WTC11 (cell line): Measurements from ENCODE around the gene ARHGAP42. TPM values are rescaled to one million over a fixed set of nuclear protein-coding genes. Genes with fewer than 3 reads are reported as not detected.

Experiments used
- ATAC-seq: fragments of 200-7000 bp; cut with Tn5 transposase; 2 replicates; pipeline ENCODE4 v1.10.0; 2021; ENCODE audit warnings: mild to moderate bottlenecking, moderate library complexity
- CTCF ChIA-PET: fragments of 300-600 bp; sonication (Branson Sonifier 250); formaldehyde crosslinking; loops from one replicate; lab custom pipeline; 2021; ENCODE audit warnings: antibody characterized with exemption; lab: Charles Lee
- POLR2A ChIA-PET: fragments of 350-600 bp; sonication (Branson Sonifier 250); formaldehyde crosslinking; loops from one replicate; lab custom pipeline; 2021; ENCODE audit warnings: antibody characterized with exemption; lab: Charles Lee
- DNase-seq: peaks from one replicate; pipeline ENCODE4 v3.0.0; 2021; ENCODE audit warnings: low spot score
- H3K27ac Mint-ChIP-seq: 2 replicates; pipeline ENCODE4 v1.8.0; 2021; ENCODE audit warnings: mixed read lengths
- H3K27me3 Mint-ChIP-seq: 2 replicates; pipeline ENCODE4 v1.8.0; 2021; ENCODE audit warnings: low read depth, mild to moderate bottlenecking, moderate library complexity, mixed read lengths
- H3K36me3 Mint-ChIP-seq: 2 replicates; pipeline ENCODE4 v1.8.0; 2021; ENCODE audit warnings: mixed read lengths
- H3K4me1 Mint-ChIP-seq: 2 replicates; pipeline ENCODE4 v1.8.0; 2022; ENCODE audit warnings: mixed read lengths
- H3K4me3 Mint-ChIP-seq: 2 replicates; pipeline ENCODE4 v1.8.0; 2021; ENCODE audit warnings: mild to moderate bottlenecking, moderate library complexity, mixed read lengths
- H3K9me3 Mint-ChIP-seq: 2 replicates; pipeline ENCODE4 v1.8.0; 2021; ENCODE audit warnings: mixed read lengths
- ARID4B ChIP-seq: sonication (generic); formaldehyde crosslinking; IDR thresholded peaks from 2 replicates; pipeline ENCODE4 v1.8.0; 2023; ENCODE audit warnings: missing genetic modification reagents, mild to moderate bottlenecking, borderline replicate concordance
- ATF3 ChIP-seq: sonication (generic); formaldehyde crosslinking; conservative IDR thresholded peaks from 2 replicates; pipeline ENCODE4 v1.8.1; 2022; ENCODE audit warnings: mild to moderate bottlenecking, missing genetic modification reagents
- E2F1 ChIP-seq: sonication (generic); formaldehyde crosslinking; IDR thresholded peaks from 2 replicates; pipeline ENCODE4 v1.8.0; 2022; ENCODE audit warnings: mild to moderate bottlenecking, missing genetic modification reagents
- FOXP4 ChIP-seq: sonication (generic); formaldehyde crosslinking; IDR thresholded peaks from 2 replicates; pipeline ENCODE4 v1.8.0; 2022; ENCODE audit warnings: mild to moderate bottlenecking, missing genetic modification reagents
- GTF2I ChIP-seq: fragments of 250-450 bp; sonication (Bioruptor Pico); conservative IDR thresholded peaks from 2 replicates; pipeline ENCODE4 v1.4.0; 2021; ENCODE audit warnings: mild to moderate bottlenecking
- IRF1 ChIP-seq: sonication (generic); formaldehyde crosslinking; IDR thresholded peaks from 2 replicates; pipeline ENCODE4 v1.8.0; 2023; ENCODE audit warnings: missing genetic modification reagents
- JAZF1 ChIP-seq: fragments of 250-450 bp; sonication (Bioruptor Pico); IDR thresholded peaks from 2 replicates; pipeline ENCODE4 v1.9.0; 2021; ENCODE audit warnings: moderate library complexity, mild to moderate bottlenecking, inconsistent platforms
- NFYB ChIP-seq: sonication (generic); formaldehyde crosslinking; conservative IDR thresholded peaks from 2 replicates; pipeline ENCODE4 v1.8.0; 2022; ENCODE audit warnings: low read depth, missing genetic modification reagents
- NR3C1 ChIP-seq: sonication (generic); formaldehyde crosslinking; conservative IDR thresholded peaks from 2 replicates; pipeline ENCODE4 v1.8.1; 2023; ENCODE audit warnings: low read depth, mild to moderate bottlenecking, missing genetic modification reagents
- TCF7 ChIP-seq: sonication (generic); formaldehyde crosslinking; IDR thresholded peaks from 2 replicates; pipeline ENCODE4 v1.8.0; 2022; ENCODE audit warnings: mild to moderate bottlenecking, low read depth, missing genetic modification reagents, moderate library complexity
- TEAD1 ChIP-seq: sonication (generic); formaldehyde crosslinking; IDR thresholded peaks from 2 replicates; pipeline ENCODE4 v1.8.0; 2022; ENCODE audit warnings: mild to moderate bottlenecking, missing genetic modification reagents
- ZMAT4 ChIP-seq: fragments of 250-450 bp; sonication (Bioruptor Pico); IDR thresholded peaks from 2 replicates; pipeline ENCODE4 v1.9.0; 2021; ENCODE audit warnings: mild to moderate bottlenecking
- ZNF138 ChIP-seq: sonication (generic); formaldehyde crosslinking; conservative IDR thresholded peaks from 2 replicates; pipeline ENCODE4 v1.8.1; 2022; ENCODE audit warnings: mild to moderate bottlenecking, moderate library complexity, missing genetic modification reagents
- ZNF263 ChIP-seq: sonication (generic); formaldehyde crosslinking; IDR thresholded peaks from 2 replicates; pipeline ENCODE4 v1.8.1; 2022; ENCODE audit warnings: low read depth, mild to moderate bottlenecking, moderate library complexity, missing genetic modification reagents
- ZNF281 ChIP-seq: sonication (generic); formaldehyde crosslinking; IDR thresholded peaks from 2 replicates; pipeline ENCODE4 v1.8.0; 2023; ENCODE audit warnings: mild to moderate bottlenecking, missing genetic modification reagents
- ZNF512 ChIP-seq: sonication (generic); formaldehyde crosslinking; IDR thresholded peaks from 2 replicates; pipeline ENCODE4 v1.8.1; 2022; ENCODE audit warnings: missing genetic modification reagents, borderline replicate concordance
- ZNF532 ChIP-seq: fragments of 250-450 bp; sonication (Bioruptor Pico); IDR thresholded peaks from 2 replicates; pipeline ENCODE4 v1.9.0; 2021; ENCODE audit warnings: mild to moderate bottlenecking, borderline replicate concordance
- total RNA-seq: library from RNA; stranded (reverse); gene quantifications from 3 replicates; pipeline ENCODE4 v1.2.3, GENCODE V29; 2021

ARHGAP42 gene
- total RNA-seq, 1 experiment from 2014 or later = 32.5 TPM

- DNase-seq (no peak), ATAC-seq (no peak)
- ChIA-PET CTCF (no interaction called here), POLR2A (no interaction called here)
- Mint-ChIP-seq H3K4me3 (no peak overlapping the region), H3K27ac (no peak overlapping the region), H3K9me3 (no peaks in the 10 kb centered on the region), H3K4me1 (peaks cover 12% of the 10 kb centered on the region), H3K27me3 (no peaks in the 10 kb centered on the region), H3K36me3 (no peaks in the 10 kb centered on the region)
- TF ChIP-seq ZNF532 (CRISPR knock-in tag) (no peak), TEAD1 (no peak), ARID4B (no peak), GTF2I (CRISPR knock-in tag) (no peak), ZNF138 (CRISPR knock-in tag) (no peak), FOXP4 (CRISPR knock-in tag) (no peak), JAZF1 (CRISPR knock-in tag) (no peak), ZNF281 (CRISPR knock-in tag) (no peak), TCF7 (CRISPR knock-in tag) (no peak), NR3C1 (no peak), ZNF263 (CRISPR knock-in tag) (no peak), IRF1 (CRISPR knock-in tag) (no peak), ZNF512 (no peak), ATF3 (no peak), NFYB (no peak), E2F1 (CRISPR knock-in tag) (no peak), ZMAT4 (CRISPR knock-in tag) (no peak)
Measured at GRCh38 chr11:100920593-100920992, 233.5 kb downstream of the ARHGAP42 start.
